ENCODE results near the gene TMCC3. TPM values are rescaled to one million over a fixed set of nuclear protein-coding genes. Genes with fewer than 3 reads are reported as not detected.
"Not testable (repeated sequence)": the region's sequence is repeated elsewhere in the genome, so short reads cannot be mapped to it uniquely, and the experiment has no call there.

Gene TMCC3
- polyA plus RNA-seq, 10 donors: 14.0 to 27.2 (median 21.8) TPM

- DNase-seq: no peak
Observed at GRCh38 chr12:94637390-94638113, 12.8 kb downstream of the TMCC3 start.

- peak in 1 of 3 donors; percentile 45 for DNase-seq
Observed at GRCh38 chr12:94636462-94637085, 13.8 kb downstream of the TMCC3 start.

- DNase-seq: no peak
Observed at GRCh38 chr12:94634717-94635116, 15.6 kb downstream of the TMCC3 start.

- DNase-seq: no peak
Observed at GRCh38 chr12:94633401-94633800, 17.0 kb downstream of the TMCC3 start.

- DNase-seq: no peak
Observed at GRCh38 chr12:94631058-94631457, 19.3 kb downstream of the TMCC3 start.

- no peak for DNase-seq
Observed at GRCh38 chr12:94628819-94629472, 21.4 kb downstream of the TMCC3 start.

GRCh38 chr12:94628369-94628768, 22.0 kb downstream of the TMCC3 start:
- no peak for DNase-seq

- DNase-seq: no peak
Observed at GRCh38 chr12:94625531-94625930, 24.8 kb downstream of the TMCC3 start.

- no peak for DNase-seq
Observed at GRCh38 chr12:94623161-94623920, 27.0 kb downstream of the TMCC3 start.

GRCh38 chr12:94622475-94622874, 27.9 kb downstream of the TMCC3 start:
- DNase-seq: peak in 1 of 3 donors; percentile 45

GRCh38 chr12:94621662-94622359, 28.5 kb downstream of the TMCC3 start:
- no peak for DNase-seq

GRCh38 chr12:94620621-94621020, 29.7 kb downstream of the TMCC3 start:
- DNase-seq: no peak

GRCh38 chr12:94618995-94619695, 31.2 kb downstream of the TMCC3 start:
- DNase-seq: peak in 1 of 3 donors; percentile 78

- DNase-seq: no peak
Observed at GRCh38 chr12:94617101-94617500, 33.3 kb downstream of the TMCC3 start.

- no peak for DNase-seq
Observed at GRCh38 chr12:94616203-94616729, 34.1 kb downstream of the TMCC3 start.

GRCh38 chr12:94615260-94616181, 34.8 kb downstream of the TMCC3 start:
- DNase-seq: peak in 2 of 3 donors; percentile 61 to 63

GRCh38 chr12:94614288-94614721, 36.1 kb downstream of the TMCC3 start:
- DNase-seq: peak in 1 of 3 donors; percentile 45

GRCh38 chr12:94609917-94610443, 40.4 kb downstream of the TMCC3 start:
- no peak for DNase-seq

GRCh38 chr12:94606810-94607209, 43.5 kb downstream of the TMCC3 start:
- DNase-seq: not testable (repeated sequence)
